Subcutaneous abdominal adipose tissue (tissue), 5 donors: Measurements from ENCODE around the gene CNTNAP2.

ENCODE experiments used
- H3K27ac ChIP-seq: one replicate; pipeline ENCODE4 v1.7.0; 2013; ENCODE audit warnings: low read depth, mild to moderate bottlenecking, inconsistent platforms, low read length, moderate library complexity
- H3K27me3 ChIP-seq, 5 donors: one replicate each; pipeline ENCODE4 v1.7.0; 2013; ENCODE audit warnings: low read length in 5 of 5, inconsistent platforms in 1 of 5; ENCODE audit not compliant: control insufficient read depth in 5 of 5, insufficient read depth in 4 of 5
- H3K36me3 ChIP-seq, 5 donors: one replicate each; pipeline ENCODE4 v1.7.0; 2013; ENCODE audit warnings: low read length in 5 of 5; ENCODE audit not compliant: control insufficient read depth in 5 of 5, insufficient read depth in 5 of 5
- H3K4me1 ChIP-seq, 5 donors: one replicate each; pipeline ENCODE4 v1.7.0; 2013; ENCODE audit warnings: low read length in 5 of 5, mild to moderate bottlenecking in 3 of 5, moderate library complexity in 1 of 5; ENCODE audit not compliant: control insufficient read depth in 5 of 5, insufficient read depth in 5 of 5
- H3K4me3 ChIP-seq, 5 donors: one replicate each; pipeline ENCODE4 v1.7.0; 2013; ENCODE audit warnings: low read length in 5 of 5, low read depth in 1 of 5
- H3K9ac ChIP-seq, 5 donors: one replicate each; pipeline ENCODE4 v1.7.0; 2013; ENCODE audit warnings: low read length in 5 of 5, mild to moderate bottlenecking in 4 of 5, moderate library complexity in 3 of 5
- H3K9me3 ChIP-seq, 5 donors: one replicate each; pipeline ENCODE4 v1.7.0; 2013; ENCODE audit warnings: low read length in 5 of 5; ENCODE audit not compliant: control insufficient read depth in 5 of 5
- donor health status: healthy.
- donor health status: healthy.
- donor health status: healthy.
- donor health status: healthy.
- donor health status: healthy.

Gene CNTNAP2

GRCh38 chr7:148270576-148270975 lies 2154.0 kb downstream of the CNTNAP2 start:
- no peak overlapping the region for H3K4me3 ChIP-seq
- H3K9me3 ChIP-seq: no peaks in the 10 kb centered on the region
- peaks cover 0 to 7% (median 0%) of the 10 kb centered on the region in 5 donors for H3K27me3 ChIP-seq
- H3K27ac ChIP-seq: no peak overlapping the region
- H3K4me1 ChIP-seq: no peaks in the 10 kb centered on the region
- no peak overlapping the region for H3K9ac ChIP-seq
- no peaks in the 10 kb centered on the region for H3K36me3 ChIP-seq

- Histone ChIP-seq H3K9ac (no peak overlapping the region), H3K27ac (no peak overlapping the region)
Observed at GRCh38 chr7:148274118-148274517, 2157.5 kb downstream of the CNTNAP2 start.

GRCh38 chr7:148275359-148275890 lies 2158.8 kb downstream of the CNTNAP2 start:
- Histone ChIP-seq H3K9me3 (no peaks in the 10 kb centered on the region), H3K36me3 (no peaks in the 10 kb centered on the region), H3K27ac (no peak overlapping the region), H3K9ac (no peak overlapping the region), H3K4me1 (peaks cover 0 to 5% (median 0%) of the 10 kb centered on the region in 5 donors), H3K27me3 (peaks cover 0 to 6% (median 0%) of the 10 kb centered on the region in 5 donors), H3K4me3 (no peak overlapping the region)

More at GRCh38 chr7:148274118-148274517, 2157.5 kb downstream of the CNTNAP2 start:
- no peak overlapping the region for H3K4me3 ChIP-seq
- H3K27me3 ChIP-seq: peaks cover 0 to 6% (median 0%) of the 10 kb centered on the region in 5 donors
- no peaks in the 10 kb centered on the region for H3K9me3 ChIP-seq
- peaks cover 0 to 5% (median 0%) of the 10 kb centered on the region in 5 donors for H3K4me1 ChIP-seq
- H3K36me3 ChIP-seq: no peaks in the 10 kb centered on the region

- Histone ChIP-seq H3K27ac (no peak overlapping the region), H3K27me3 (peaks cover 0 to 6% (median 0%) of the 10 kb centered on the region in 5 donors), H3K4me1 (peaks cover 0 to 5% (median 0%) of the 10 kb centered on the region in 5 donors), H3K4me3 (no peak overlapping the region), H3K36me3 (no peaks in the 10 kb centered on the region), H3K9me3 (no peaks in the 10 kb centered on the region), H3K9ac (no peak overlapping the region)
Observed at GRCh38 chr7:148276314-148277041, 2159.9 kb downstream of the CNTNAP2 start.

GRCh38 chr7:148277042-148277660 lies 2160.6 kb downstream of the CNTNAP2 start:
- Histone ChIP-seq H3K36me3 (no peaks in the 10 kb centered on the region), H3K27me3 (peaks cover 0 to 6% (median 0%) of the 10 kb centered on the region in 5 donors), H3K4me3 (no peak overlapping the region), H3K27ac (no peak overlapping the region), H3K9me3 (no peaks in the 10 kb centered on the region), H3K4me1 (peaks cover 0 to 5% (median 0%) of the 10 kb centered on the region in 5 donors), H3K9ac (no peak overlapping the region)

GRCh38 chr7:148286150-148286549 lies 2169.5 kb downstream of the CNTNAP2 start:
- H3K27me3 ChIP-seq: no peaks in the 10 kb centered on the region
- H3K9me3 ChIP-seq: peaks cover 0 to 4% (median 0%) of the 10 kb centered on the region in 5 donors
- no peak overlapping the region for H3K4me3 ChIP-seq
- no peak overlapping the region for H3K27ac ChIP-seq
- H3K4me1 ChIP-seq: no peaks in the 10 kb centered on the region
- no peak overlapping the region for H3K9ac ChIP-seq
- H3K36me3 ChIP-seq: no peaks in the 10 kb centered on the region

GRCh38 chr7:148287538-148287937 lies 2170.9 kb downstream of the CNTNAP2 start:
- Histone ChIP-seq H3K9me3 (peaks cover 0 to 4% (median 0%) of the 10 kb centered on the region in 5 donors), H3K27ac (no peak overlapping the region), H3K4me1 (no peaks in the 10 kb centered on the region), H3K27me3 (no peaks in the 10 kb centered on the region), H3K36me3 (no peaks in the 10 kb centered on the region), H3K4me3 (no peak overlapping the region), H3K9ac (no peak overlapping the region)

GRCh38 chr7:148288592-148289151 lies 2172.1 kb downstream of the CNTNAP2 start:
- Histone ChIP-seq H3K4me3 (no peak overlapping the region), H3K27me3 (no peaks in the 10 kb centered on the region), H3K27ac (no peak overlapping the region), H3K36me3 (no peaks in the 10 kb centered on the region), H3K9me3 (peaks cover 0 to 1% (median 0%) of the 10 kb centered on the region in 5 donors), H3K4me1 (no peaks in the 10 kb centered on the region), H3K9ac (no peak overlapping the region)

GRCh38 chr7:148289630-148290029 lies 2173.0 kb downstream of the CNTNAP2 start:
- Histone ChIP-seq H3K4me1 (no peaks in the 10 kb centered on the region), H3K36me3 (no peaks in the 10 kb centered on the region), H3K4me3 (no peak overlapping the region), H3K9ac (no peak overlapping the region), H3K27ac (no peak overlapping the region), H3K27me3 (no peaks in the 10 kb centered on the region), H3K9me3 (no peaks in the 10 kb centered on the region)

GRCh38 chr7:148290538-148290937 lies 2173.9 kb downstream of the CNTNAP2 start:
- Histone ChIP-seq H3K9me3 (no peaks in the 10 kb centered on the region), H3K27me3 (no peaks in the 10 kb centered on the region), H3K27ac (no peak overlapping the region), H3K4me3 (no peak overlapping the region), H3K4me1 (no peaks in the 10 kb centered on the region), H3K9ac (no peak overlapping the region), H3K36me3 (no peaks in the 10 kb centered on the region)
